GM23338 (cell line): ENCODE measurements around the gene KCNF1. TPM values are rescaled to one million over a fixed set of nuclear protein-coding genes. Genes with fewer than 3 reads are reported as not detected.
A peak's percentile ranks its signal among the peaks of the same experiment; 100 is the strongest.

Experiments
- ATAC-seq: fragments of 200-7000 bp; cut with Tn5 transposase; 3 replicates; pipeline ENCODE4 v1.9.1; 2020
- DNase-seq: peaks from one replicate; pipeline ENCODE4 v3.0.0-alpha.2; 2015; ENCODE audit warnings: low spot score
- H2AFZ ChIP-seq: fragments of 200-600 bp; sonication (generic); 2 replicates; pipeline ENCODE4 v1.8.0; 2016; ENCODE audit warnings: antibody characterized with exemption, mild to moderate bottlenecking, moderate library complexity
- H3F3A ChIP-seq: fragments of 200-600 bp; sonication (generic); replicated peaks from 2 replicates; pipeline ENCODE4 v1.8.0; 2017; ENCODE audit warnings: antibody characterized with exemption, mixed run types, low read depth
- H3K27ac ChIP-seq: fragments of 200-600 bp; sonication (generic); 2 replicates; pipeline ENCODE4 v1.6.1; 2016; ENCODE audit warnings: low read depth
- H3K27me3 ChIP-seq: fragments of 200-600 bp; sonication (generic); 2 replicates; pipeline ENCODE4 v1.8.0; 2016; ENCODE audit warnings: mild to moderate bottlenecking, mixed run types, moderate library complexity; ENCODE audit not compliant: insufficient read depth
- H3K36me3 ChIP-seq: fragments of 200-600 bp; sonication (generic); 2 replicates; pipeline ENCODE4 v1.8.0; 2016; ENCODE audit warnings: mild to moderate bottlenecking; ENCODE audit not compliant: insufficient read depth
- H3K4me1 ChIP-seq: fragments of 200-600 bp; sonication (generic); 2 replicates; pipeline ENCODE4 v1.8.0; 2016; ENCODE audit warnings: mild to moderate bottlenecking, moderate library complexity; ENCODE audit not compliant: insufficient read depth
- H3K4me2 ChIP-seq: fragments of 200-600 bp; sonication (generic); 2 replicates; pipeline ENCODE4 v1.7.1; 2017; ENCODE audit warnings: mixed run types
- H3K4me3 ChIP-seq: fragments of 200-600 bp; sonication (generic); 2 replicates; pipeline ENCODE4 v1.6.1; 2016; ENCODE audit warnings: mixed run types
- H3K79me2 ChIP-seq: fragments of 200-600 bp; sonication (generic); replicated peaks from 2 replicates; pipeline ENCODE4 v1.8.0; 2017; ENCODE audit warnings: mild to moderate bottlenecking; ENCODE audit not compliant: insufficient read depth
- H3K9me2 ChIP-seq: fragments of 200-600 bp; sonication (generic); 2 replicates; pipeline ENCODE4 v1.8.0; 2017; ENCODE audit not compliant: insufficient read depth
- H4K20me1 ChIP-seq: fragments of 200-600 bp; sonication (generic); replicated peaks from 2 replicates; pipeline ENCODE4 v1.8.0; 2017; ENCODE audit warnings: mild to moderate bottlenecking; ENCODE audit not compliant: insufficient read depth
- H3K27ac Mint-ChIP-seq: 2 replicates; pipeline ENCODE4 v1.8.0; 2020; ENCODE audit warnings: inconsistent platforms, mild to moderate bottlenecking, moderate library complexity, mixed read lengths
- H3K27me3 Mint-ChIP-seq: 3 replicates; pipeline ENCODE4 v1.8.0; 2022; ENCODE audit warnings: low read depth, mild to moderate bottlenecking, moderate library complexity, mixed read lengths, inconsistent platforms; ENCODE audit not compliant: insufficient read depth, poor library complexity
- H3K36me3 Mint-ChIP-seq: 3 replicates; pipeline ENCODE4 v1.8.0; 2021; ENCODE audit warnings: low read depth, mild to moderate bottlenecking, inconsistent platforms, moderate library complexity, mixed read lengths
- H3K4me1 Mint-ChIP-seq: 3 replicates; pipeline ENCODE4 v1.8.0; 2020; ENCODE audit warnings: mild to moderate bottlenecking, inconsistent platforms, mixed read lengths
- H3K4me3 Mint-ChIP-seq: 3 replicates; pipeline ENCODE4 v1.8.0; 2021; ENCODE audit warnings: moderate library complexity, mild to moderate bottlenecking, inconsistent platforms, mixed read lengths
- H3K9me3 Mint-ChIP-seq: 3 replicates; pipeline ENCODE4 v1.8.0; 2020; ENCODE audit warnings: moderate library complexity, mild to moderate bottlenecking, inconsistent platforms, mixed read lengths
- EZH2phosphoT487 ChIP-seq: fragments of 200-600 bp; sonication (generic); IDR thresholded peaks from one replicate; pipeline ENCODE4 v1.8.1; 2018; ENCODE audit warnings: antibody characterized with exemption; ENCODE audit not compliant: unreplicated experiment
- NANOG ChIP-seq: IDR thresholded peaks from 2 replicates; pipeline ENCODE4 v1.6.1; 2016; ENCODE audit warnings: antibody characterized with exemption, borderline replicate concordance
- POLR2AphosphoS5 ChIP-seq: IDR thresholded peaks from 2 replicates; pipeline ENCODE4 v1.6.1; 2016; ENCODE audit warnings: antibody characterized with exemption, low read depth
- STAT1 ChIP-seq: IDR thresholded peaks from one replicate; pipeline ENCODE4 v1.6.1; 2016; ENCODE audit warnings: antibody characterized with exemption; ENCODE audit not compliant: unreplicated experiment
- ZNF114 ChIP-seq: fragments of 250-450 bp; sonication (Bioruptor Pico); IDR thresholded peaks from 2 replicates; pipeline ENCODE4 v1.5.0; 2020; ENCODE audit warnings: mild to moderate bottlenecking, moderate library complexity
- ZNF331 ChIP-seq: fragments of 250-450 bp; sonication (Bioruptor Pico); IDR thresholded peaks from 2 replicates; pipeline ENCODE4 v1.5.0; 2020; ENCODE audit warnings: low read depth, mild to moderate bottlenecking, moderate library complexity
- polyA plus RNA-seq: library from polyadenylated mRNA; unstranded; fragments of >200 nt; fragmentation: Nextera tagmentation; extraction: Ambion mirVana; gene quantifications from 2 replicates; pipeline ENCODE4 v1.2.1, GENCODE V29; 2016
- total RNA-seq: library from RNA; depleted of rRNA; stranded (reverse); fragments of >200 nt; shearing (Covaris generic); gene quantifications from 2 replicates; pipeline ENCODE4 v1.2.3, GENCODE V29; 2014
- TF ChIP-seq, protein P1 (sequence below), 2 experiments: fragments of 200-600 bp in 1 of 2; sonication (generic) in 1 of 2; conservative IDR thresholded peaks; 2 replicates each; pipeline versions ENCODE4 v1.5.1 to v1.6.1; 2016 to 2017; ENCODE audit warnings: antibody characterized with exemption in 2 of 2, low read depth in 2 of 2, mild to moderate bottlenecking in 2 of 2, moderate library complexity in 1 of 2
- TF ChIP-seq, protein P2 (sequence below): IDR thresholded peaks from 2 replicates; pipeline ENCODE4 v1.6.1; 2016; ENCODE audit warnings: antibody characterized with exemption
- TF ChIP-seq, protein P3 (sequence below): fragments of 250-450 bp; sonication (Bioruptor Pico); IDR thresholded peaks from 2 replicates; pipeline ENCODE4 v1.5.0; 2020; ENCODE audit warnings: mild to moderate bottlenecking, moderate library complexity

The KCNF1 gene
- total and polyA plus RNA-seq, 2 experiments from 2014 or later: 0.11 to 1.5 TPM

DNA sequence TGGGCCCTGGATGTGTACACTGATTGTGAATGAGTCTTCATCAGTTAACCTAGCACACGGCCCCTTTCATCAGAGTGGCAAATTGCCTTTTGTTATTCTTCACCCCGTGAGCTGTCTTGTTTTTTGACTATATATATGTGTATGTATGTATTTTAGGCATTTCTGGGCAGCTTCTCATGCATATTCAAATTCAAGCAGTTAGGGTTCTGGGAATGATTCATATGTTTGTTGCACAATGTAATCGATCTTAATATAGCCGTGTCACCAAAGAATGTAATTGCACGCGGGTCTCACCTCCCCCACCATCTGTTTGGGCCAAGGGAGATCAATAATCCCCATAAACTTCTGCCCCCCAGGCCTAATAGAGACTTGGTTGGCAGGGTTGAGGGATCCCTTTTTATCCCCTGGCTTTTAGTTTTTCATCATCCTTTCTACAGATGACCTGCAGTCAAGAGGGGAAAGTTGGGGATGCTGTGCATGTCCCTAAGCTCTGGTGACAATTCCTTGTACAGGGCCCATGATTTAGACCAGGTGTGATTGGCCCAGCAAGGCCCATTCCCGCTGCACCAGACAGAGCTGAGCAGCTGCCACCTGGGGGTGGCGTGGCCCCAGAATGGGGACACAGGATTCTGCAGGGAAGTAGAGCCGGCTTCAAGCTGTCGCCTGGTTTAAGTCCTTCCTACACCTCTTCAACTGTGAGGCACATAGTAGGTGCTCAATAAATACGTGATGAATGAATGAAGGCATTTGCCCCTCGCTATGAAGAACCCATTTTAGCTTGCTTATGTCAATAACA, 19.2 kb downstream of the KCNF1 start:
- H3K27ac Mint-ChIP-seq: no peak overlapping the region
- TF ChIP-seq, protein P1, sequence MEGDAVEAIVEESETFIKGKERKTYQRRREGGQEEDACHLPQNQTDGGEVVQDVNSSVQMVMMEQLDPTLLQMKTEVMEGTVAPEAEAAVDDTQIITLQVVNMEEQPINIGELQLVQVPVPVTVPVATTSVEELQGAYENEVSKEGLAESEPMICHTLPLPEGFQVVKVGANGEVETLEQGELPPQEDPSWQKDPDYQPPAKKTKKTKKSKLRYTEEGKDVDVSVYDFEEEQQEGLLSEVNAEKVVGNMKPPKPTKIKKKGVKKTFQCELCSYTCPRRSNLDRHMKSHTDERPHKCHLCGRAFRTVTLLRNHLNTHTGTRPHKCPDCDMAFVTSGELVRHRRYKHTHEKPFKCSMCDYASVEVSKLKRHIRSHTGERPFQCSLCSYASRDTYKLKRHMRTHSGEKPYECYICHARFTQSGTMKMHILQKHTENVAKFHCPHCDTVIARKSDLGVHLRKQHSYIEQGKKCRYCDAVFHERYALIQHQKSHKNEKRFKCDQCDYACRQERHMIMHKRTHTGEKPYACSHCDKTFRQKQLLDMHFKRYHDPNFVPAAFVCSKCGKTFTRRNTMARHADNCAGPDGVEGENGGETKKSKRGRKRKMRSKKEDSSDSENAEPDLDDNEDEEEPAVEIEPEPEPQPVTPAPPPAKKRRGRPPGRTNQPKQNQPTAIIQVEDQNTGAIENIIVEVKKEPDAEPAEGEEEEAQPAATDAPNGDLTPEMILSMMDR (conservative IDR thresholded peaks at IDR 0.05; ENCODE audit: low read depth in 2 of 2): peak in 1 of 2 experiments; percentile 20; a peak in 1 of 4 replicates
- no peak for TF ChIP-seq POLR2AphosphoS5
- no peaks in the 10 kb centered on the region for H3K36me3 ChIP-seq
- no peak overlapping the region for H2AFZ ChIP-seq
- H3K27me3 ChIP-seq: no peaks in the 10 kb centered on the region
- no peak overlapping the region for H3K4me3 Mint-ChIP-seq
- no peak overlapping the region for H3K27ac ChIP-seq
- no peak overlapping the region for H3K4me3 ChIP-seq
- no peaks in the 10 kb centered on the region for H3F3A ChIP-seq
- H3K79me2 ChIP-seq: no peaks in the 10 kb centered on the region
- no peaks in the 10 kb centered on the region for H3K9me2 ChIP-seq
- H3K4me1 Mint-ChIP-seq: peaks cover 21% of the 10 kb centered on the region
- peaks cover 10% of the 10 kb centered on the region for H3K4me1 ChIP-seq
- H4K20me1 ChIP-seq: no peaks in the 10 kb centered on the region
- no peak for DNase-seq
- no peaks in the 10 kb centered on the region; the same call in 2 of the 3 replicates for H3K36me3 Mint-ChIP-seq
- ATAC-seq: no peak
- H3K4me2 ChIP-seq: no peak overlapping the region
- no peaks in the 10 kb centered on the region for H3K9me3 Mint-ChIP-seq
- peaks cover 13% of the 10 kb centered on the region for H3K27me3 Mint-ChIP-seq

DNA sequence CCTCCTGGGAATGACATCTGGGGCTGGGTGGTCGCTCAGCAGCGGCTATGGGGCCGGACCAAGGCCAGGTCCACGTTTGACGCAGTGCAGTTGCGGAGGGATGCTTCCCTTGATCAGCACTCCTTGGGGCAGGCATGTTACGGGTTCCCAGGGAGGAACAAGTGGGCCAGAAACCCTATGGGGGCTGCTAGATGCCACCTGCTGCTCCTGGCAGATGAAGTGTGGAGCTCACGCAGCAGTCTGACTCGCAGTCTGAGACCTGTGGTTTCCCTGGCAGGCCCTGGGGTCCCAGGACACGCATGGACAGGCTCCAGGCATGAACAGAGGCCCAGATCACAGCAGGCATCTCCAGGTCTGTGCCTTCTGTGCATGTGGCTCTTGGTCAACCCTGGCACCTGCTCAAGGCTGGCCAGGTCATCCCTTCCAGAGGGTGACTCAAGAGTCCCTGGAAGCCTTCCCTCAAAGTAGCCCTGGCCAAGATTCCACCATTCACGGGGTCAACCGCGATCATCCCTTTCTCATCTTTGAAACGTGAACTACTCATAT, 20.0 kb downstream of the KCNF1 start:
- Histone ChIP-seq H3F3A (no peaks in the 10 kb centered on the region), H3K4me3 (no peak overlapping the region), H3K9me2 (no peaks in the 10 kb centered on the region), H3K79me2 (no peaks in the 10 kb centered on the region), H3K4me2 (no peak overlapping the region), H2AFZ (no peak overlapping the region), H3K4me1 (peaks cover 17% of the 10 kb centered on the region), H3K27ac (no peak overlapping the region), H3K36me3 (no peaks in the 10 kb centered on the region), H3K27me3 (no peaks in the 10 kb centered on the region), H4K20me1 (no peaks in the 10 kb centered on the region)
- H3K4me3 Mint-ChIP-seq: no peak overlapping the region
- no peaks in the 10 kb centered on the region for H3K9me3 Mint-ChIP-seq
- H3K36me3 Mint-ChIP-seq: no peaks in the 10 kb centered on the region; the same call in 2 of the 3 replicates
- ATAC-seq: no peak
- H3K27me3 Mint-ChIP-seq: peaks cover 15% of the 10 kb centered on the region
- no peak for DNase-seq
- no peak overlapping the region for H3K27ac Mint-ChIP-seq
- H3K4me1 Mint-ChIP-seq: peaks cover 29% of the 10 kb centered on the region
- TF ChIP-seq EZH2phosphoT487 (no peak), ZNF114 (CRISPR knock-in tag) (no peak), ZNF331 (CRISPR knock-in tag) (no peak), POLR2AphosphoS5 (no peak), NANOG (no peak), STAT1 (no peak)
- TF ChIP-seq, protein P2, sequence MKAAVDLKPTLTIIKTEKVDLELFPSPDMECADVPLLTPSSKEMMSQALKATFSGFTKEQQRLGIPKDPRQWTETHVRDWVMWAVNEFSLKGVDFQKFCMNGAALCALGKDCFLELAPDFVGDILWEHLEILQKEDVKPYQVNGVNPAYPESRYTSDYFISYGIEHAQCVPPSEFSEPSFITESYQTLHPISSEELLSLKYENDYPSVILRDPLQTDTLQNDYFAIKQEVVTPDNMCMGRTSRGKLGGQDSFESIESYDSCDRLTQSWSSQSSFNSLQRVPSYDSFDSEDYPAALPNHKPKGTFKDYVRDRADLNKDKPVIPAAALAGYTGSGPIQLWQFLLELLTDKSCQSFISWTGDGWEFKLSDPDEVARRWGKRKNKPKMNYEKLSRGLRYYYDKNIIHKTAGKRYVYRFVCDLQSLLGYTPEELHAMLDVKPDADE: no peak
- TF ChIP-seq, protein P1 (conservative IDR thresholded peaks at IDR 0.05; ENCODE audit: low read depth in 2 of 2): no peak
- TF ChIP-seq, protein P3, sequence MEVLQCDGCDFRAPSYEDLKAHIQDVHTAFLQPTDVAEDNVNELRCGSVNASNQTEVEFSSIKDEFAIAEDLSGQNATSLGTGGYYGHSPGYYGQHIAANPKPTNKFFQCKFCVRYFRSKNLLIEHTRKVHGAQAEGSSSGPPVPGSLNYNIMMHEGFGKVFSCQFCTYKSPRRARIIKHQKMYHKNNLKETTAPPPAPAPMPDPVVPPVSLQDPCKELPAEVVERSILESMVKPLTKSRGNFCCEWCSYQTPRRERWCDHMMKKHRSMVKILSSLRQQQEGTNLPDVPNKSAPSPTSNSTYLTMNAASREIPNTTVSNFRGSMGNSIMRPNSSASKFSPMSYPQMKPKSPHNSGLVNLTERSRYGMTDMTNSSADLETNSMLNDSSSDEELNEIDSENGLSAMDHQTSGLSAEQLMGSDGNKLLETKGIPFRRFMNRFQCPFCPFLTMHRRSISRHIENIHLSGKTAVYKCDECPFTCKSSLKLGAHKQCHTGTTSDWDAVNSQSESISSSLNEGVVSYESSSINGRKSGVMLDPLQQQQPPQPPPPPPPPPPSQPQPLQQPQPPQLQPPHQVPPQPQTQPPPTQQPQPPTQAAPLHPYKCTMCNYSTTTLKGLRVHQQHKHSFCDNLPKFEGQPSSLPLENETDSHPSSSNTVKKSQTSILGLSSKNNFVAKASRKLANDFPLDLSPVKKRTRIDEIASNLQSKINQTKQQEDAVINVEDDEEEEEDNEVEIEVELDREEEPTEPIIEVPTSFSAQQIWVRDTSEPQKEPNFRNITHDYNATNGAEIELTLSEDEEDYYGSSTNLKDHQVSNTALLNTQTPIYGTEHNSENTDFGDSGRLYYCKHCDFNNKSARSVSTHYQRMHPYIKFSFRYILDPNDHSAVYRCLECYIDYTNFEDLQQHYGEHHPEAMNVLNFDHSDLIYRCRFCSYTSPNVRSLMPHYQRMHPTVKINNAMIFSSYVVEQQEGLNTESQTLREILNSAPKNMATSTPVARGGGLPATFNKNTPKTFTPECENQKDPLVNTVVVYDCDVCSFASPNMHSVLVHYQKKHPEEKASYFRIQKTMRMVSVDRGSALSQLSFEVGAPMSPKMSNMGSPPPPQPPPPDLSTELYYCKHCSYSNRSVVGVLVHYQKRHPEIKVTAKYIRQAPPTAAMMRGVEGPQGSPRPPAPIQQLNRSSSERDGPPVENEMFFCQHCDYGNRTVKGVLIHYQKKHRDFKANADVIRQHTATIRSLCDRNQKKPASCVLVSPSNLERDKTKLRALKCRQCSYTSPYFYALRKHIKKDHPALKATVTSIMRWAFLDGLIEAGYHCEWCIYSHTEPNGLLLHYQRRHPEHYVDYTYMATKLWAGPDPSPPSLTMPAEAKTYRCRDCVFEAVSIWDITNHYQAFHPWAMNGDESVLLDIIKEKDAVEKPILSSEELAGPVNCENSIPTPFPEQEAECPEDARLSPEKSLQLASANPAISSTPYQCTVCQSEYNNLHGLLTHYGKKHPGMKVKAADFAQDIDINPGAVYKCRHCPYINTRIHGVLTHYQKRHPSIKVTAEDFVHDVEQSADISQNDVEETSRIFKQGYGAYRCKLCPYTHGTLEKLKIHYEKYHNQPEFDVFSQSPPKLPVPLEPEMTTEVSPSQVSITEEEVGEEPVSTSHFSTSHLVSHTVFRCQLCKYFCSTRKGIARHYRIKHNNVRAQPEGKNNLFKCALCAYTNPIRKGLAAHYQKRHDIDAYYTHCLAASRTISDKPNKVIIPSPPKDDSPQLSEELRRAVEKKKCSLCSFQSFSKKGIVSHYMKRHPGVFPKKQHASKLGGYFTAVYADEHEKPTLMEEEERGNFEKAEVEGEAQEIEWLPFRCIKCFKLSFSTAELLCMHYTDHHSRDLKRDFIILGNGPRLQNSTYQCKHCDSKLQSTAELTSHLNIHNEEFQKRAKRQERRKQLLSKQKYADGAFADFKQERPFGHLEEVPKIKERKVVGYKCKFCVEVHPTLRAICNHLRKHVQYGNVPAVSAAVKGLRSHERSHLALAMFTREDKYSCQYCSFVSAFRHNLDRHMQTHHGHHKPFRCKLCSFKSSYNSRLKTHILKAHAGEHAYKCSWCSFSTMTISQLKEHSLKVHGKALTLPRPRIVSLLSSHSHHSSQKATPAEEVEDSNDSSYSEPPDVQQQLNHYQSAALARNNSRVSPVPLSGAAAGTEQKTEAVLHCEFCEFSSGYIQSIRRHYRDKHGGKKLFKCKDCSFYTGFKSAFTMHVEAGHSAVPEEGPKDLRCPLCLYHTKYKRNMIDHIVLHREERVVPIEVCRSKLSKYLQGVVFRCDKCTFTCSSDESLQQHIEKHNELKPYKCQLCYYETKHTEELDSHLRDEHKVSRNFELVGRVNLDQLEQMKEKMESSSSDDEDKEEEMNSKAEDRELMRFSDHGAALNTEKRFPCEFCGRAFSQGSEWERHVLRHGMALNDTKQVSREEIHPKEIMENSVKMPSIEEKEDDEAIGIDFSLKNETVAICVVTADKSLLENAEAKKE (CRISPR knock-in tag): no peak
